ENCODE measurements around the gene KBTBD6.
"Not testable (repeated sequence)": the region's sequence is repeated elsewhere in the genome, so short reads cannot be mapped to it uniquely, and the experiment has no call there.

KBTBD6 gene

GRCh38 chr13:41133951-41134350 is 1.3 kb upstream of the KBTBD6 start:
- DNase-seq (ENCODE audit: low read depth in 3 of 3): no peak

GRCh38 chr13:41131660-41132511 is 716 bp downstream of the KBTBD6 start:
- peak in 1 of 3 experiments; percentile 8 for DNase-seq (ENCODE audit: low read depth in 3 of 3)

- DNase-seq (ENCODE audit: low read depth in 3 of 3): not testable (repeated sequence)
These were observed 1.4 kb downstream of the KBTBD6 start for GRCh38 chr13:41131189-41131588.

- no peak for DNase-seq (ENCODE audit: low read depth in 3 of 3)
These were observed 2.2 kb downstream of the KBTBD6 start for GRCh38 chr13:41130356-41130755.

- no peak for DNase-seq (ENCODE audit: low read depth in 3 of 3)
These were observed 4.9 kb downstream of the KBTBD6 start for GRCh38 chr13:41127701-41128100.

- DNase-seq (ENCODE audit: low read depth in 3 of 3): no peak
These were observed 9.8 kb downstream of the KBTBD6 start for GRCh38 chr13:41122838-41123237.

- DNase-seq (ENCODE audit: low read depth in 3 of 3): no peak
These were observed 14.7 kb downstream of the KBTBD6 start for GRCh38 chr13:41117869-41118268.

- no peak for DNase-seq (ENCODE audit: low read depth in 3 of 3)
These were observed 21.1 kb downstream of the KBTBD6 start for GRCh38 chr13:41111454-41111853.

GRCh38 chr13:41107584-41108014 is 25.0 kb downstream of the KBTBD6 start:
- no peak for DNase-seq (ENCODE audit: low read depth in 3 of 3)

- no peak for DNase-seq (ENCODE audit: low read depth in 3 of 3)
These were observed 25.5 kb downstream of the KBTBD6 start for GRCh38 chr13:41107104-41107571.

- DNase-seq (ENCODE audit: low read depth in 3 of 3): no peak
These were observed 32.6 kb downstream of the KBTBD6 start for GRCh38 chr13:41099986-41100385.

GRCh38 chr13:41098761-41099160 is 33.8 kb downstream of the KBTBD6 start:
- no peak for DNase-seq (ENCODE audit: low read depth in 3 of 3)

- not testable (repeated sequence) for DNase-seq (ENCODE audit: low read depth in 3 of 3)
These were observed 36.9 kb downstream of the KBTBD6 start for GRCh38 chr13:41095681-41096080.

- no peak for DNase-seq (ENCODE audit: low read depth in 3 of 3)
These were observed 46.5 kb downstream of the KBTBD6 start for GRCh38 chr13:41085961-41086585.

GRCh38 chr13:41079725-41080124 is 52.9 kb downstream of the KBTBD6 start:
- DNase-seq (ENCODE audit: low read depth in 3 of 3): no peak

Measured in stimulated activated CD4-positive, alpha-beta T cell treated with anti-CD3 and anti-CD28 coated beads, TNF-alpha, amount 100 ng/mL, for 4 hours (primary cell).